Right lobe of liver (tissue), 6 donors: ENCODE data around the gene PARD6A. TPM values are rescaled to one million over a fixed set of nuclear protein-coding genes. Genes with fewer than 3 reads are reported as not detected.

Experiments
- ATAC-seq, 4 donors: fragments of 200-7000 bp; cut with Tn5 transposase; one replicate each; pipeline ENCODE4 v1.9.1; 2020; ENCODE audit warnings: mild to moderate bottlenecking in 4 of 4, moderate library complexity in 4 of 4
- DNase-seq, 3 donors: peaks; one replicate each; pipeline ENCODE4 v3.0.0-alpha.2; 2020
- H3K27ac ChIP-seq, 3 donors: fragments of 200-600 bp; one replicate each; pipeline ENCODE4 v1.8.0; 2022
- H3K27me3 ChIP-seq, 2 donors: fragments of 200-600 bp; one replicate each; pipeline ENCODE4 v1.8.0; 2022
- H3K36me3 ChIP-seq, 4 donors: fragments of 200-600 bp; sonication (generic) in 1 of 4; one replicate each; pipeline versions ENCODE4 v1.5.1 to v1.8.0; 2017 to 2022; ENCODE audit warnings: control low read depth in 1 of 4
- H3K4me1 ChIP-seq, 4 donors: fragments of 200-600 bp; sonication (generic) in 1 of 4; one replicate each; pipeline versions ENCODE4 v1.5.1 to v1.8.0; 2017 to 2022; ENCODE audit warnings: control low read depth in 1 of 4
- H3K4me3 ChIP-seq, 3 donors: fragments of 200-600 bp; one replicate each; pipeline ENCODE4 v1.8.0; 2022
- H3K9me3 ChIP-seq, 4 donors: fragments of 200-600 bp; sonication (generic) in 1 of 4; one replicate each; pipeline versions ENCODE4 v1.5.1 to v1.8.0; 2017 to 2022; ENCODE audit warnings: control low read depth in 1 of 4
- CTCF ChIP-seq, 4 donors: fragments of 200-600 bp in 3 of 4; fragments of 450-650 bp in 1 of 4; IDR thresholded peaks; one replicate each; pipeline versions ENCODE4 v1.5.1 to v1.8.0; 2016 to 2022; ENCODE audit warnings: antibody characterized with exemption in 4 of 4, mild to moderate bottlenecking in 2 of 4
- POLR2A ChIP-seq: fragments of 450-650 bp; IDR thresholded peaks from one replicate; pipeline ENCODE4 v1.6.1; 2017; ENCODE audit warnings: antibody characterized with exemption, mild to moderate bottlenecking
- WGBS: methylation state at CpG from one replicate; pipeline ENCODE4 v1.1.6; 2018; ENCODE audit warnings: low coverage, low lambda C conversion rate; ENCODE audit not compliant: insufficient coverage; ENCODE audit errors: missing lambda C conversion rate; 5-methylcytosine and 5-hydroxymethylcytosine counted together
- intact Hi-C, 2 donors: fragments of 100-400 bp; cut with DNase I; formaldehyde crosslinking; loops; one replicate each; pipeline versions ENCODE4 v1.11.2 to v1.14.1; 2022
- total RNA-seq, 6 experiments: library from RNA; depleted of rRNA in 2 of 6; stranded (reverse); fragments of >200 nt in 2 of 6; fragmentation: NEBNext Ultra II Directional in 3 of 6; extraction: Animal tissue kit (Norgen Biotek cat#: 25700) in 3 of 6; gene quantifications; one replicate each; pipeline versions ENCODE4 v1.1.0 to v1.2.4, GENCODE V29; 2016 to 2023
- donor health status: DM: no; HTN: yes; CAD: no.
- donor health status: DM: no; HTN: no; CAD: no.
- donor health status: DM: no; HTN: no; CAD: no.
- donor health status: DM: no; HTN: yes; CAD: no.
- donor health status: DM: no; HTN: yes; CAD: no.

Gene PARD6A
- total RNA-seq, 6 experiments from 2014 or later, result 1.3 to 4.8 (median 2.6) TPM

- DNase-seq (no peak), ATAC-seq (no peak)
- Histone ChIP-seq H3K9me3 (no peaks in the 10 kb centered on the region), H3K27me3 (no peaks in the 10 kb centered on the region), H3K27ac (peak overlapping the region in 1 of 3 donors; percentile 25), H3K4me1 (peaks cover 0 to 59% (median 28%) of the 10 kb centered on the region in 4 donors), H3K4me3 (no peak overlapping the region), H3K36me3 (peaks cover 0 to 5% (median 1%) of the 10 kb centered on the region in 4 donors)
- 100% methylated on average over 1 of the region's 1 CpG for WGBS
- intact Hi-C loops, result loop anchor here (10.0 kb wide), 2 partner anchors 47 to 127 kb away; partner anchors contain the start of genes RANBP10 (in 1 of the 2) and TSNAXIP1 (in 1 of the 2)
- TF ChIP-seq POLR2A (no peak), CTCF (IDR thresholded peaks at IDR 0.05) (no peak)
Measured at GRCh38 chr16:67677712-67678111, 17.0 kb downstream of the PARD6A start.

GRCh38 chr16:67678354-67679023 lies 17.7 kb downstream of the PARD6A start:
- TF ChIP-seq POLR2A (no peak), CTCF (IDR thresholded peaks at IDR 0.05) (no peak)
- Histone ChIP-seq H3K4me3 (no peak overlapping the region), H3K36me3 (peaks cover 0 to 9% (median 5%) of the 10 kb centered on the region in 4 donors), H3K9me3 (no peaks in the 10 kb centered on the region), H3K4me1 (peaks cover 0 to 51% (median 21%) of the 10 kb centered on the region in 4 donors), H3K27ac (no peak overlapping the region), H3K27me3 (no peaks in the 10 kb centered on the region)
- 79% methylated on average over 12 of the region's 12 CpGs for WGBS
- ATAC-seq (no peak), DNase-seq (no peak)
- intact Hi-C loops, result loop anchor here (10.0 kb wide), 2 partner anchors 46 to 126 kb away; partner anchors contain the start of genes RANBP10 (in 1 of the 2) and TSNAXIP1 (in 1 of the 2)

- Histone ChIP-seq H3K9me3 (no peaks in the 10 kb centered on the region), H3K4me3 (no peak overlapping the region), H3K27ac (no peak overlapping the region), H3K27me3 (no peaks in the 10 kb centered on the region), H3K4me1 (peaks cover 0 to 51% (median 15%) of the 10 kb centered on the region in 4 donors), H3K36me3 (peaks cover 0 to 9% (median 6%) of the 10 kb centered on the region in 4 donors)
- no peak for TF ChIP-seq POLR2A
- ATAC-seq, result no peak
- WGBS, result 86% methylated on average over 7 of the region's 10 CpGs
- intact Hi-C loops, result loop anchor here (10.0 kb wide), 3 partner anchors 45 to 135 kb away; partner anchors contain the start of genes RANBP10 (in 1 of the 2) and TSNAXIP1 (in 1 of the 2)
- peak in 1 of 3 donors; percentile 11 for DNase-seq
Measured at GRCh38 chr16:67679935-67680897, 19.5 kb downstream of the PARD6A start.

DNA sequence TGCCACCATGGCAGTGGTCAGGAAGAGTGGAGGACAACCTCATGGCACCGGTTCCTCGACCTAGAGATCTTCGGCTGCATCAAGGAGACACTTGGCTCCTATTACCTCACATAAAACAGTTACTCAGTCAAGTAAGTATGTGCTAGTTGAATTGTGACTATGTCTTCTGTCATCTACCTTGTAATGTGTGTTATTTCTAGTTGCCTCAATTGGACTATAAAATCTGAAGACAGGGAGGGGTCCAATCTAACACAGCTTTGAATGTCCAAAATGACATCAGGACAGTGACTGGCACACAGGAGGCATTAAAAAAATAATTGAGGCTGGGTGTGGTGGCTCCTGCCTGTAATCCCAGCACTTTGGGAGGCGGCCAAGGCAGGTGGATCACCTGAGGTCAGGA lies 23.0 kb downstream of the PARD6A start:
- Histone ChIP-seq H3K4me1 (peaks cover 0 to 33% (median 12%) of the 10 kb centered on the region in 4 donors), H3K27ac (no peak overlapping the region), H3K36me3 (peaks cover 0 to 9% (median 6%) of the 10 kb centered on the region in 4 donors), H3K4me3 (no peak overlapping the region), H3K27me3 (no peaks in the 10 kb centered on the region), H3K9me3 (no peaks in the 10 kb centered on the region)
- intact Hi-C loops, result loop anchor here in 1 of 2 donors (10.0 kb wide), 1 partner anchor 131 kb away; no protein-coding TSS in a partner anchor
- ATAC-seq (no peak), DNase-seq (peak in 1 of 3 donors; percentile 35)
- no peak for TF ChIP-seq POLR2A
- no peak for TF ChIP-seq CTCF (IDR thresholded peaks at IDR 0.05)
- WGBS, result no CpG with 5 or more reads among the region's 4 CpGs
